Astrocyte (in vitro differentiated cells and primary cell): ENCODE measurements around the gene DNAJC12.

Experiments
- EZH2 ChIP-seq: IDR thresholded peaks from 2 replicates; pipeline ENCODE4 v1.6.1; 2012; ENCODE audit warnings: mild to moderate bottlenecking, low read length, inconsistent platforms; ENCODE audit not compliant: insufficient read depth
- TF ChIP-seq, protein P1 (sequence below): IDR thresholded peaks from 2 replicates; pipeline ENCODE4 v1.5.1; 2011; ENCODE audit warnings: low read depth, mild to moderate bottlenecking, inconsistent platforms, low read length, moderate library complexity; ENCODE audit not compliant: insufficient read depth

DNA sequence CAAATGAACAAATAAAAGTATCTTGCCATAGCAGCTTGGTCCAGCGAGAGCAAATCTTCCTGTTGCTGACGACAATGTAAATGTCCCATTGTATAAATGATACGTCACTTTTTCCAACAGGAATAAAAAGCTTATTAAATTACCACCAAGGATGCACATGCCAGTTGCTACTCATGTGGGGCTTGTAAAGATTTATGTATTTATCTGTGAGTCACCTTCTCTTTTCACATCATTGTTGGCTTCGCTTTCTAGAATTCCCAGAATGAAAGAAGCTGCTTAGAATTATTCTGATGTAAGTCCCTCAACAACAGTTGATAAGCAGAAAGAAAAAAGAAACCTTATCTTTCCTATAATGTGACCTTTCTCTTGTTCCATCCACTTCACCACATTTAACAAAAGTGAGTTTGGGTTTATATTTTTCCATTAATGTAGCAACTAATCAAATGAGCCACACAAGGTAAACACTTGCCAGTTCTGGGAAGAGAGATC lies 22.4 kb downstream of the DNAJC12 start:
- TF ChIP-seq, protein P1, sequence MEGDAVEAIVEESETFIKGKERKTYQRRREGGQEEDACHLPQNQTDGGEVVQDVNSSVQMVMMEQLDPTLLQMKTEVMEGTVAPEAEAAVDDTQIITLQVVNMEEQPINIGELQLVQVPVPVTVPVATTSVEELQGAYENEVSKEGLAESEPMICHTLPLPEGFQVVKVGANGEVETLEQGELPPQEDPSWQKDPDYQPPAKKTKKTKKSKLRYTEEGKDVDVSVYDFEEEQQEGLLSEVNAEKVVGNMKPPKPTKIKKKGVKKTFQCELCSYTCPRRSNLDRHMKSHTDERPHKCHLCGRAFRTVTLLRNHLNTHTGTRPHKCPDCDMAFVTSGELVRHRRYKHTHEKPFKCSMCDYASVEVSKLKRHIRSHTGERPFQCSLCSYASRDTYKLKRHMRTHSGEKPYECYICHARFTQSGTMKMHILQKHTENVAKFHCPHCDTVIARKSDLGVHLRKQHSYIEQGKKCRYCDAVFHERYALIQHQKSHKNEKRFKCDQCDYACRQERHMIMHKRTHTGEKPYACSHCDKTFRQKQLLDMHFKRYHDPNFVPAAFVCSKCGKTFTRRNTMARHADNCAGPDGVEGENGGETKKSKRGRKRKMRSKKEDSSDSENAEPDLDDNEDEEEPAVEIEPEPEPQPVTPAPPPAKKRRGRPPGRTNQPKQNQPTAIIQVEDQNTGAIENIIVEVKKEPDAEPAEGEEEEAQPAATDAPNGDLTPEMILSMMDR = no peak
- no peak for TF ChIP-seq EZH2
